Measurements from ENCODE around the gene SNCA. TPM values are rescaled to one million over a fixed set of nuclear protein-coding genes. Genes with fewer than 3 reads are reported as not detected.

Gene SNCA
- total RNA-seq, 1 donor from 2014 or later: 13.4 TPM

GRCh38 chr4:89685690-89686089 is 151.3 kb downstream of the SNCA start:
- Mint-ChIP-seq H3K4me3 (ENCODE audit: low read depth) (no peak overlapping the region), H3K4me1 (ENCODE audit: low read depth) (peaks cover 4% of the 10 kb centered on the region), H3K36me3 (ENCODE audit: insufficient read depth) (no peaks in the 10 kb centered on the region), H3K27me3 (no peaks in the 10 kb centered on the region), H3K27ac (no peak overlapping the region), H3K9me3 (ENCODE audit: low read depth) (peaks cover 4% of the 10 kb centered on the region)
- no peak for DNase-seq (ENCODE audit: low spot score, unreplicated experiment)
- no peak for TF ChIP-seq CTCF (IDR thresholded peaks at IDR 0.05; ENCODE audit: unreplicated experiment)

GRCh38 chr4:89685277-89685676 is 151.7 kb downstream of the SNCA start:
- H3K4me3 Mint-ChIP-seq (ENCODE audit: low read depth): no peak overlapping the region
- peaks cover 4% of the 10 kb centered on the region for H3K4me1 Mint-ChIP-seq (ENCODE audit: low read depth)
- H3K27me3 Mint-ChIP-seq: no peaks in the 10 kb centered on the region
- no peak for TF ChIP-seq CTCF (IDR thresholded peaks at IDR 0.05; ENCODE audit: unreplicated experiment)
- no peak for DNase-seq (ENCODE audit: low spot score, unreplicated experiment)
- H3K36me3 Mint-ChIP-seq (ENCODE audit: insufficient read depth): no peaks in the 10 kb centered on the region
- H3K9me3 Mint-ChIP-seq (ENCODE audit: low read depth): peaks cover 4% of the 10 kb centered on the region
- no peak overlapping the region for H3K27ac Mint-ChIP-seq

GRCh38 chr4:89684536-89684935 is 152.4 kb downstream of the SNCA start:
- H3K4me3 Mint-ChIP-seq (ENCODE audit: low read depth): no peak overlapping the region

GRCh38 chr4:89682808-89683207 is 154.2 kb downstream of the SNCA start:
- no peaks in the 10 kb centered on the region for H3K27me3 Mint-ChIP-seq
- H3K9me3 Mint-ChIP-seq (ENCODE audit: low read depth): no peaks in the 10 kb centered on the region
- no peak overlapping the region for H3K27ac Mint-ChIP-seq
- no peaks in the 10 kb centered on the region for H3K36me3 Mint-ChIP-seq (ENCODE audit: insufficient read depth)
- DNase-seq (ENCODE audit: low spot score, unreplicated experiment): no peak
- TF ChIP-seq CTCF (IDR thresholded peaks at IDR 0.05; ENCODE audit: unreplicated experiment): no peak
- H3K4me3 Mint-ChIP-seq (ENCODE audit: low read depth): peak overlapping the region; percentile 20
- H3K4me1 Mint-ChIP-seq (ENCODE audit: low read depth): peaks cover 4% of the 10 kb centered on the region

More at GRCh38 chr4:89684536-89684935, 152.4 kb downstream of the SNCA start:
- Mint-ChIP-seq H3K9me3 (ENCODE audit: low read depth) (peaks cover under 1% of the 10 kb centered on the region), H3K4me1 (ENCODE audit: low read depth) (peaks cover 4% of the 10 kb centered on the region), H3K27ac (no peak overlapping the region), H3K27me3 (no peaks in the 10 kb centered on the region), H3K36me3 (ENCODE audit: insufficient read depth) (no peaks in the 10 kb centered on the region)
- no peak for DNase-seq (ENCODE audit: low spot score, unreplicated experiment)
- no peak for TF ChIP-seq CTCF (IDR thresholded peaks at IDR 0.05; ENCODE audit: unreplicated experiment)

- peak overlapping the region; percentile 57 for H3K4me3 Mint-ChIP-seq (ENCODE audit: low read depth)
- peaks cover 4% of the 10 kb centered on the region for H3K4me1 Mint-ChIP-seq (ENCODE audit: low read depth)
- TF ChIP-seq CTCF (IDR thresholded peaks at IDR 0.05; ENCODE audit: unreplicated experiment): no peak
- H3K27me3 Mint-ChIP-seq: no peaks in the 10 kb centered on the region
- peaks cover 5% of the 10 kb centered on the region for H3K36me3 Mint-ChIP-seq (ENCODE audit: insufficient read depth)
- no peak for DNase-seq (ENCODE audit: low spot score, unreplicated experiment)
- no peak overlapping the region for H3K27ac Mint-ChIP-seq
- peaks cover 6% of the 10 kb centered on the region for H3K9me3 Mint-ChIP-seq (ENCODE audit: low read depth)
These were observed 155.3 kb downstream of the SNCA start for GRCh38 chr4:89681671-89682070.

Measured in progenitor cell of endocrine pancreas (in vitro differentiated cells).